ENCODE data around the gene SH3GL3.

SH3GL3 gene

DNA sequence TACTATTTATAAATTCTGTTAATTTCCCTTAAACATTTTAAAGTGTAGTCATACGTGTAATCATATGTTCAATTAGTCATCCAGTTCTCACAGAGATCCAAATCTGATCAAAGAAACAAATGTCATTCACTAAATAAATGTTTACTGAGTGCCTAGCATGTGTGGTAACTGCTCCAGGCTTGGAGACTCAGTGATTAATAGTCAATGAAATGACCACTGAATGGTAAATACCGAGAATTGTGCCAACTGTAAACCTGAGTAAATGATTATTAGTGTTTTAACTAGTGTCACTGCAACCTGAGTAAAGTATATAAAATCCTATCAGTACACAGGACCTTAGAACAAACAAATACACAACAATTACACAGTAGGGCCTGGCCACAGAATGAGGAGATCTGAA is 52.3 kb downstream of the SH3GL3 start:
- no peak overlapping the region for H3K4me3 ChIP-seq (ENCODE audit: low read depth, low read length)
- TF ChIP-seq, protein P1, sequence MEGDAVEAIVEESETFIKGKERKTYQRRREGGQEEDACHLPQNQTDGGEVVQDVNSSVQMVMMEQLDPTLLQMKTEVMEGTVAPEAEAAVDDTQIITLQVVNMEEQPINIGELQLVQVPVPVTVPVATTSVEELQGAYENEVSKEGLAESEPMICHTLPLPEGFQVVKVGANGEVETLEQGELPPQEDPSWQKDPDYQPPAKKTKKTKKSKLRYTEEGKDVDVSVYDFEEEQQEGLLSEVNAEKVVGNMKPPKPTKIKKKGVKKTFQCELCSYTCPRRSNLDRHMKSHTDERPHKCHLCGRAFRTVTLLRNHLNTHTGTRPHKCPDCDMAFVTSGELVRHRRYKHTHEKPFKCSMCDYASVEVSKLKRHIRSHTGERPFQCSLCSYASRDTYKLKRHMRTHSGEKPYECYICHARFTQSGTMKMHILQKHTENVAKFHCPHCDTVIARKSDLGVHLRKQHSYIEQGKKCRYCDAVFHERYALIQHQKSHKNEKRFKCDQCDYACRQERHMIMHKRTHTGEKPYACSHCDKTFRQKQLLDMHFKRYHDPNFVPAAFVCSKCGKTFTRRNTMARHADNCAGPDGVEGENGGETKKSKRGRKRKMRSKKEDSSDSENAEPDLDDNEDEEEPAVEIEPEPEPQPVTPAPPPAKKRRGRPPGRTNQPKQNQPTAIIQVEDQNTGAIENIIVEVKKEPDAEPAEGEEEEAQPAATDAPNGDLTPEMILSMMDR (IDR thresholded peaks at IDR 0.05; ENCODE audit: insufficient read depth, low read length, missing control alignments), result no peak
- CTCF ChIA-PET, result no interaction called here
- DNase-seq (ENCODE audit: low read depth, low spot score), result no peak
- POLR2A ChIA-PET, result no interaction called here

- ChIA-PET POLR2A (no interaction called here), CTCF (no interaction called here)
- DNase-seq (ENCODE audit: low read depth, low spot score), result no peak
- H3K4me3 ChIP-seq (ENCODE audit: low read depth, low read length), result no peak overlapping the region
- TF ChIP-seq, protein P1 (IDR thresholded peaks at IDR 0.05; ENCODE audit: insufficient read depth, low read length, missing control alignments), result no peak
Measured at GRCh38 chr15:83503595-83504364, 56.6 kb downstream of the SH3GL3 start.

- H3K4me3 ChIP-seq (ENCODE audit: low read depth, low read length), result no peak overlapping the region
- POLR2A ChIA-PET, result no interaction called here
- DNase-seq (ENCODE audit: low read depth, low spot score), result no peak
- TF ChIP-seq, protein P1 (IDR thresholded peaks at IDR 0.05; ENCODE audit: insufficient read depth, low read length, missing control alignments), result no peak
- CTCF ChIA-PET, result no interaction called here
Measured at GRCh38 chr15:83504365-83504764, 57.2 kb downstream of the SH3GL3 start.

- ChIA-PET CTCF (no interaction called here), POLR2A (no interaction called here)
- DNase-seq (ENCODE audit: low read depth, low spot score), result no peak
- no peak overlapping the region for H3K4me3 ChIP-seq (ENCODE audit: low read depth, low read length)
- TF ChIP-seq, protein P1 (IDR thresholded peaks at IDR 0.05; ENCODE audit: insufficient read depth, low read length, missing control alignments), result no peak
Measured at GRCh38 chr15:83510001-83510400, 62.9 kb downstream of the SH3GL3 start.

DNA sequence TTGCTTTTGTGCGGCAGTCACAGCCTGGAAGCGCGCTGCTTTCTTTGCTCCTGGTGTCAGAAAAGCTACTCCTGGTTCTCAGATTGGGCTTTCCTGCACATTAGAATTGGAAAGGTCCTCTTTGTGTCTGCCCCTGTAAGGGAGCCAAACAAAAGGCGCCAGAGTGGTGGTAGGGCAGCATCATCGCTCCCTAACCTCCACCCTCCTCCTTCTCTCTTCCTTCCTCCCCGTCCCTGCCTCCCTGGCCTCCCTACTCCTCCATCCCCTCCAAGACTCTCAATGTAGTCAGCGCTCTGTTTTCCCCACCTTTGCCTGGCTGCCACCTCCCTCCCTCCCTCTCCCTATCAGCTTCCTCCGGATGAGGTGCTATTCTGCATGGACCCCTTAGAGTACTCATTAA is 65.3 kb downstream of the SH3GL3 start:
- POLR2A ChIA-PET, result no interaction called here
- DNase-seq (ENCODE audit: low read depth, low spot score), result no peak

DNA sequence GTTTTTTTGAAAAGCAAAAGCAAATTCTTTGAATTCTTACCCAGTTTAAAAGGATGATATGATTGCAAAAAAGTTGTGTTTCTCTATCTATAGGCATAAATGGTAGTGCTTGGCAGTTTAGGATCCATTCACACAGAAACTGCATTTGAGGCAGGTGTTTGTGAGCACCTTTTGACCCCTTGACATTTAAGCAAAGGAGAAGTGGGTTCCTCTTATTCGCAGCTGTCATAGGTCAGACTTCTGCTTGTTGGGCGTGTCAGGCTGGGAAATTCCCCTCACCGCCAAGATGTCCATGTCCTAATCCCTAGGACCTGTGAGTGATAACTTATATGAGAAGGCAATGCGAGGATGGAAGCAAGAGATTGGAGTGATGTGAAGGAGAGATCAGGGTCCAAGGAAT is 67.4 kb downstream of the SH3GL3 start:
- TF ChIP-seq, protein P1 (IDR thresholded peaks at IDR 0.05; ENCODE audit: insufficient read depth, low read length, missing control alignments), result no peak
- POLR2A ChIA-PET, result no interaction called here
- CTCF ChIA-PET, result no interaction called here
- H3K4me3 ChIP-seq (ENCODE audit: low read depth, low read length), result no peak overlapping the region
- DNase-seq (ENCODE audit: low read depth, low spot score), result no peak

More for the DNA sequence above, 65.3 kb downstream of the SH3GL3 start:
- CTCF ChIA-PET, result no interaction called here
- no peak overlapping the region for H3K4me3 ChIP-seq (ENCODE audit: low read depth, low read length)
- TF ChIP-seq, protein P1 (IDR thresholded peaks at IDR 0.05; ENCODE audit: insufficient read depth, low read length, missing control alignments), result no peak
